ENCODE measurements around the gene MPG. TPM values are rescaled to one million over a fixed set of nuclear protein-coding genes. Genes with fewer than 3 reads are reported as not detected.

The MPG gene
- total RNA-seq, 1 experiment from 2014 or later = 332 TPM

GRCh38 chr16:66309-67182 lies 11.5 kb upstream of the MPG start:
- DNase-seq (ENCODE audit: low spot score) = no peak

GRCh38 chr16:67183-67791 lies 10.7 kb upstream of the MPG start:
- no peak for DNase-seq (ENCODE audit: low spot score)

GRCh38 chr16:67884-68789 lies 9.9 kb upstream of the MPG start:
- no peak for DNase-seq (ENCODE audit: low spot score)

- DNase-seq (ENCODE audit: low spot score) = no peak
These were observed 8.8 kb upstream of the MPG start for GRCh38 chr16:69181-69580.

GRCh38 chr16:71210-71539 lies 6.8 kb upstream of the MPG start:
- DNase-seq (ENCODE audit: low spot score) = no peak

- peak; percentile 96 for DNase-seq (ENCODE audit: low spot score)
These were observed 6.3 kb upstream of the MPG start for GRCh38 chr16:71540-72401.

- DNase-seq (ENCODE audit: low spot score) = peak; percentile 81
These were observed 5.2 kb upstream of the MPG start, which contains the start of gene RHBDF1 for GRCh38 chr16:72561-73548. RHBDF1 (minus strand) TSS chr16:72631; CDS start chr16:65015, 7,616 bp downstream.

- no peak for DNase-seq (ENCODE audit: low spot score)
These were observed 3.8 kb upstream of the MPG start for GRCh38 chr16:74051-74746.

GRCh38 chr16:74747-75334 lies 3.2 kb upstream of the MPG start:
- DNase-seq (ENCODE audit: low spot score) = peak; percentile 56

- DNase-seq (ENCODE audit: low spot score) = peak; percentile 56
These were observed 2.2 kb upstream of the MPG start for GRCh38 chr16:75580-76501.

- peak; percentile 72 for DNase-seq (ENCODE audit: low spot score)
These were observed 1.3 kb upstream of the MPG start for GRCh38 chr16:76535-77272.

GRCh38 chr16:77273-77806 lies 685 bp upstream of the MPG start:
- peak; percentile 69 for DNase-seq (ENCODE audit: low spot score)

- DNase-seq (ENCODE audit: low spot score) = peak; percentile 45
These were observed 572 bp downstream of the MPG start for GRCh38 chr16:78444-79150.

GRCh38 chr16:79151-80054 lies 1.4 kb downstream of the MPG start:
- no peak for DNase-seq (ENCODE audit: low spot score)

- DNase-seq (ENCODE audit: low spot score) = no peak
These were observed 5.1 kb downstream of the MPG start for GRCh38 chr16:83060-83603.

All from HT-29 (cell line).